HG02981 (cell line): Measurements from ENCODE around the gene SPTBN4.
A peak's percentile ranks its signal among the peaks of the same experiment; 100 is the strongest.
"Not testable (repeated sequence)": the region's sequence is repeated elsewhere in the genome, so short reads cannot be mapped to it uniquely, and the experiment has no call there.

Source experiments
- ATAC-seq: cut with Tn5 transposase; IDR thresholded peaks from one replicate; pipeline ENCODE4 v1.9.1; 2021; ENCODE audit warnings: mild to moderate bottlenecking, moderate library complexity; ENCODE audit not compliant: unreplicated experiment

Gene SPTBN4

GRCh38 chr19:40585241-40585981 is 118.6 kb downstream of the SPTBN4 start:
- no peak for ATAC-seq

- no peak for ATAC-seq
These were observed 119.2 kb downstream of the SPTBN4 start for GRCh38 chr19:40585982-40586422.

- ATAC-seq, result no peak
These were observed 119.8 kb downstream of the SPTBN4 start for GRCh38 chr19:40586611-40587010.

- ATAC-seq, result no peak
These were observed 121.5 kb downstream of the SPTBN4 start for GRCh38 chr19:40588110-40588854.

GRCh38 chr19:40588926-40589569 is 122.2 kb downstream of the SPTBN4 start:
- ATAC-seq, result no peak

GRCh38 chr19:40589591-40590429 is 123.0 kb downstream of the SPTBN4 start:
- ATAC-seq, result no peak

- ATAC-seq, result no peak
These were observed 123.9 kb downstream of the SPTBN4 start for GRCh38 chr19:40590464-40591265.

- not testable (repeated sequence) for ATAC-seq
These were observed 124.9 kb downstream of the SPTBN4 start for GRCh38 chr19:40591724-40592123.

GRCh38 chr19:40592170-40592569 is 125.4 kb downstream of the SPTBN4 start:
- peak; percentile 58 for ATAC-seq

GRCh38 chr19:40594255-40594654 is 127.5 kb downstream of the SPTBN4 start:
- ATAC-seq, result no peak

GRCh38 chr19:40594657-40595091 is 127.9 kb downstream of the SPTBN4 start:
- ATAC-seq, result no peak

GRCh38 chr19:40596608-40597328 is 130.0 kb downstream of the SPTBN4 start:
- ATAC-seq, result no peak

GRCh38 chr19:40597329-40597838 is 130.6 kb downstream of the SPTBN4 start:
- no peak for ATAC-seq

- no peak for ATAC-seq
These were observed 131.5 kb downstream of the SPTBN4 start for GRCh38 chr19:40598121-40598917.

GRCh38 chr19:40598918-40599307 is 132.1 kb downstream of the SPTBN4 start:
- no peak for ATAC-seq

GRCh38 chr19:40599331-40599901 is 132.6 kb downstream of the SPTBN4 start:
- no peak for ATAC-seq

GRCh38 chr19:40599902-40600569 is 133.2 kb downstream of the SPTBN4 start:
- no peak for ATAC-seq
